HEK293 (cell line): ENCODE measurements around the gene HSD17B1.

ENCODE experiments used
- FEZF1 ChIP-seq: fragments of 450-650 bp; formaldehyde crosslinking; IDR thresholded peaks from 2 replicates; pipeline ENCODE4 v1.5.1; 2016; ENCODE audit warnings: missing biosample characterization, missing genetic modification characterization
- HOXA7 ChIP-seq: sonication (generic); formaldehyde crosslinking; IDR thresholded peaks from 2 replicates; pipeline ENCODE4 v1.8.1; 2022; ENCODE audit warnings: missing genetic modification reagents, borderline replicate concordance
- HOXC10 ChIP-seq: sonication (generic); formaldehyde crosslinking; IDR thresholded peaks from 2 replicates; pipeline ENCODE4 v1.8.1; 2023; ENCODE audit warnings: mild to moderate bottlenecking, missing genetic modification reagents
- IKZF3 ChIP-seq: fragments of 450-650 bp; IDR thresholded peaks from 2 replicates; pipeline ENCODE4 v1.5.0; 2018; ENCODE audit warnings: missing biosample characterization, mild to moderate bottlenecking, missing genetic modification characterization, moderate library complexity
- MYNN ChIP-seq: fragments of 450-650 bp; formaldehyde crosslinking; IDR thresholded peaks from 2 replicates; pipeline ENCODE4 v1.5.1; 2016; ENCODE audit warnings: missing biosample characterization, missing genetic modification characterization, borderline replicate concordance
- OSR2 ChIP-seq: fragments of 450-650 bp; formaldehyde crosslinking; IDR thresholded peaks from 2 replicates; pipeline ENCODE4 v1.5.1; 2016; ENCODE audit warnings: missing biosample characterization, missing genetic modification characterization
- PRDM10 ChIP-seq: fragments of 450-650 bp; formaldehyde crosslinking; IDR thresholded peaks from 2 replicates; pipeline ENCODE4 v1.5.1; 2016; ENCODE audit warnings: missing biosample characterization, missing genetic modification characterization
- SCRT2 ChIP-seq: fragments of 450-650 bp; formaldehyde crosslinking; IDR thresholded peaks from 2 replicates; pipeline ENCODE4 v1.5.1; 2016; ENCODE audit warnings: missing biosample characterization, missing genetic modification characterization
- TSHZ1 ChIP-seq: fragments of 450-650 bp; formaldehyde crosslinking; IDR thresholded peaks from 2 replicates; pipeline ENCODE4 v1.5.1; 2016; ENCODE audit warnings: missing biosample characterization, missing genetic modification characterization, borderline replicate concordance
- YY1 ChIP-seq: fragments of 450-650 bp; formaldehyde crosslinking; IDR thresholded peaks from 2 replicates; pipeline ENCODE4 v1.5.1; 2018; ENCODE audit warnings: missing biosample characterization, missing genetic modification characterization
- ZBTB8A ChIP-seq: fragments of 450-650 bp; formaldehyde crosslinking; IDR thresholded peaks from 2 replicates; pipeline ENCODE4 v1.5.1; 2016; ENCODE audit warnings: missing biosample characterization, missing genetic modification characterization
- ZNF202 ChIP-seq: fragments of 450-650 bp; formaldehyde crosslinking; IDR thresholded peaks from 2 replicates; pipeline ENCODE4 v1.5.1; 2016; ENCODE audit warnings: missing biosample characterization, missing genetic modification characterization, borderline replicate concordance
- ZNF394 ChIP-seq: fragments of 450-650 bp; formaldehyde crosslinking; IDR thresholded peaks from 2 replicates; pipeline ENCODE4 v1.5.1; 2016; ENCODE audit warnings: missing biosample characterization, missing genetic modification characterization, mild to moderate bottlenecking, moderate library complexity, borderline replicate concordance
- ZNF561 ChIP-seq: fragments of 450-650 bp; IDR thresholded peaks from 2 replicates; pipeline ENCODE4 v1.5.1; 2018; ENCODE audit warnings: missing biosample characterization, missing genetic modification characterization, borderline replicate concordance
- ZNF600 ChIP-seq: fragments of 450-650 bp; formaldehyde crosslinking; IDR thresholded peaks from 2 replicates; pipeline ENCODE4 v1.5.1; 2016; ENCODE audit warnings: missing biosample characterization, missing genetic modification characterization
- ZNF623 ChIP-seq: fragments of 450-650 bp; formaldehyde crosslinking; IDR thresholded peaks from 2 replicates; pipeline ENCODE4 v1.5.1; 2016; ENCODE audit warnings: missing biosample characterization, missing genetic modification characterization
- ZNF677 ChIP-seq: fragments of 450-650 bp; IDR thresholded peaks from 2 replicates; pipeline ENCODE4 v1.5.0; 2018; ENCODE audit warnings: missing biosample characterization, mild to moderate bottlenecking, missing genetic modification characterization, moderate library complexity
- ZNF707 ChIP-seq: fragments of 450-650 bp; formaldehyde crosslinking; IDR thresholded peaks from 2 replicates; pipeline ENCODE4 v1.5.1; 2016; ENCODE audit warnings: missing biosample characterization, missing genetic modification characterization
- ZNF777 ChIP-seq: fragments of 450-650 bp; formaldehyde crosslinking; IDR thresholded peaks from 2 replicates; pipeline ENCODE4 v1.5.1; 2017; ENCODE audit warnings: missing biosample characterization, missing genetic modification characterization, borderline replicate concordance
- ZNF791 ChIP-seq: fragments of 450-650 bp; formaldehyde crosslinking; IDR thresholded peaks from 2 replicates; pipeline ENCODE4 v1.5.1; 2016; ENCODE audit warnings: missing biosample characterization, missing genetic modification characterization
- ZSCAN23 ChIP-seq: fragments of 450-650 bp; formaldehyde crosslinking; IDR thresholded peaks from 2 replicates; pipeline ENCODE4 v1.5.1; 2016; ENCODE audit warnings: missing biosample characterization, missing genetic modification characterization
- ZSCAN30 ChIP-seq: fragments of 450-650 bp; IDR thresholded peaks from 2 replicates; pipeline ENCODE4 v1.5.1; 2018; ENCODE audit warnings: missing biosample characterization, mild to moderate bottlenecking, missing genetic modification characterization, moderate library complexity
- TF ChIP-seq, protein P1 (sequence below): fragments of 450-650 bp; formaldehyde crosslinking; IDR thresholded peaks from 2 replicates; pipeline ENCODE4; 2016; ENCODE audit warnings: missing biosample characterization, missing genetic modification characterization
- TF ChIP-seq, protein P2 (sequence below): fragments of 450-650 bp; formaldehyde crosslinking; IDR thresholded peaks from 2 replicates; pipeline ENCODE4 v1.5.1; 2016; ENCODE audit warnings: missing biosample characterization, missing genetic modification characterization
- TF ChIP-seq, protein P3 (sequence below): fragments of 450-650 bp; formaldehyde crosslinking; IDR thresholded peaks from 2 replicates; pipeline ENCODE4 v1.5.1; 2016; ENCODE audit warnings: missing biosample characterization, missing genetic modification characterization
- TF ChIP-seq, protein P4 (sequence below): fragments of 450-650 bp; formaldehyde crosslinking; IDR thresholded peaks from 2 replicates; pipeline ENCODE4 v1.5.1; 2017; ENCODE audit warnings: missing biosample characterization, missing genetic modification characterization

Gene HSD17B1

DNA sequence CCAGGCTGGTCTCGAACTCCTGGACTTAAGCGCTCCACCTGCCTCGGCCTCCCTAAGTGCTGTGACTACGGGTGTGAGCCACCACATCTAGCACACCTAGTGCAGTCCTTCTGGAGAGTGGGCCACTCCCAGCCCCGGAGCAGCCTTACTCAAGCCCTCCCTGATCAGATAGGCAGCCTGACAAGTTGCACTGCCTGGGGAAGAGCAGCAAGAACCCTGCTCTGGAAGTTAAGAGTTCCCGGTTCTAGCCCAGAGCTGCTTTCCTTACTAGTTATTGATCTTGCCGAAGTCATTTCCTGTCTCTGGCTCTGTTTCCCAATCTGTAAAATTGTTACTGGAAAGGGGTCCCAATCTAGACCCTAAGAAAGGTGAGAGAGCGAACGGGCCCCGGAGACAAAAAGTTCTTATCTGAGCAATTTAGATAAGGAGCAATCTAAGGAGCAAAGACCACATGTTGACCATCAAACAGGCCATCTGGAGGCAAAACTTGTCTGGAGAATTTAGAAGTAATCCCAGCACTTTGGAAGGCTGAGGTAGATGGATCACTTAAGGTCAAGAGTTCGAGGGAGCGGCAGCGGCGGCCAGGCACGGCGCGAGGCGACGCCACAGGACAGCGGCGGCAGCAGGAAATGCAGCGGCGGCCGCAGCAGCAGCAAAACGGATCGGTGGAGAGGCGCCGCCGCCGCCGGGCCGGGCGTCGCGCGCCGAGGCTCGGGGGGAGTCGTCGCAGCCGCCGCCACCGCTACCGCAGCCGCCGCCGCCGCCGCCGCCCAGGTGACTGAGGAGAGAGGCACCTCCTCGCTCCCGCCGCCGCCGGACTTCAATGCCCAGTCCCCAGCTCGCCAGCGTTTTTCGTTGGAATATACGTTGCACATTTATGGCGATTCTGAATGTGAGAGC, 21.0 kb upstream of the HSD17B1 start (continued):
- TF ChIP-seq, protein P1, sequence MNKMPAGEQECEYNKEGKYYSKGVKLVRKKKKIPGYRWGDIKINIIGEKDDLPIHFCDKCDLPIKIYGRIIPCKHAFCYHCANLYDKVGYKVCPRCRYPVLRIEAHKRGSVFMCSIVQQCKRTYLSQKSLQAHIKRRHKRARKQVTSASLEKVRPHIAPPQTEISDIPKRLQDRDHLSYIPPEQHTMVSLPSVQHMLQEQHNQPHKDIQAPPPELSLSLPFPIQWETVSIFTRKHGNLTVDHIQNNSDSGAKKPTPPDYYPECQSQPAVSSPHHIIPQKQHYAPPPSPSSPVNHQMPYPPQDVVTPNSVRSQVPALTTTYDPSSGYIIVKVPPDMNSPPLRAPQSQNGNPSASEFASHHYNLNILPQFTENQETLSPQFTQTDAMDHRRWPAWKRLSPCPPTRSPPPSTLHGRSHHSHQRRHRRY (tag by site-specific recombination): no peak
- TF ChIP-seq PRDM10 (tag by site-specific recombination) (no peak), FEZF1 (tag by site-specific recombination) (peak; percentile 55), HOXA7 (CRISPR knock-in tag) (no peak), ZNF791 (no peak), SCRT2 (tag by site-specific recombination) (no peak), YY1 (tag by site-specific recombination) (no peak), HOXC10 (CRISPR knock-in tag) (no peak), ZSCAN23 (tag by site-specific recombination) (no peak), OSR2 (tag by site-specific recombination) (0 out of 2 replicates have a peak, but pooled peaks have one; percentile 19), ZNF394 (tag by site-specific recombination) (no peak), ZNF561 (tag by site-specific recombination) (peak; percentile 71; the same call in 1 of the 2 replicates), IKZF3 (tag by site-specific recombination) (peak; percentile 80), ZNF600 (tag by site-specific recombination) (peak; percentile 57), ZNF202 (no peak), ZBTB8A (peak; percentile 19; the same call in 1 of the 2 replicates), MYNN (tag by site-specific recombination) (no peak), ZNF623 (tag by site-specific recombination) (no peak), ZNF777 (tag by site-specific recombination) (no peak), ZSCAN30 (tag by site-specific recombination) (0 out of 2 replicates have a peak, but pooled peaks have one; percentile 37), ZNF677 (tag by site-specific recombination) (0 out of 2 replicates have a peak, but pooled peaks have one; percentile 26), TSHZ1 (tag by site-specific recombination) (no peak), ZNF707 (tag by site-specific recombination) (no peak)
- TF ChIP-seq, protein P2, sequence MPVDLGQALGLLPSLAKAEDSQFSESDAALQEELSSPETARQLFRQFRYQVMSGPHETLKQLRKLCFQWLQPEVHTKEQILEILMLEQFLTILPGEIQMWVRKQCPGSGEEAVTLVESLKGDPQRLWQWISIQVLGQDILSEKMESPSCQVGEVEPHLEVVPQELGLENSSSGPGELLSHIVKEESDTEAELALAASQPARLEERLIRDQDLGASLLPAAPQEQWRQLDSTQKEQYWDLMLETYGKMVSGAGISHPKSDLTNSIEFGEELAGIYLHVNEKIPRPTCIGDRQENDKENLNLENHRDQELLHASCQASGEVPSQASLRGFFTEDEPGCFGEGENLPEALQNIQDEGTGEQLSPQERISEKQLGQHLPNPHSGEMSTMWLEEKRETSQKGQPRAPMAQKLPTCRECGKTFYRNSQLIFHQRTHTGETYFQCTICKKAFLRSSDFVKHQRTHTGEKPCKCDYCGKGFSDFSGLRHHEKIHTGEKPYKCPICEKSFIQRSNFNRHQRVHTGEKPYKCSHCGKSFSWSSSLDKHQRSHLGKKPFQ (tag by site-specific recombination): peak; percentile 56
- TF ChIP-seq, protein P3, sequence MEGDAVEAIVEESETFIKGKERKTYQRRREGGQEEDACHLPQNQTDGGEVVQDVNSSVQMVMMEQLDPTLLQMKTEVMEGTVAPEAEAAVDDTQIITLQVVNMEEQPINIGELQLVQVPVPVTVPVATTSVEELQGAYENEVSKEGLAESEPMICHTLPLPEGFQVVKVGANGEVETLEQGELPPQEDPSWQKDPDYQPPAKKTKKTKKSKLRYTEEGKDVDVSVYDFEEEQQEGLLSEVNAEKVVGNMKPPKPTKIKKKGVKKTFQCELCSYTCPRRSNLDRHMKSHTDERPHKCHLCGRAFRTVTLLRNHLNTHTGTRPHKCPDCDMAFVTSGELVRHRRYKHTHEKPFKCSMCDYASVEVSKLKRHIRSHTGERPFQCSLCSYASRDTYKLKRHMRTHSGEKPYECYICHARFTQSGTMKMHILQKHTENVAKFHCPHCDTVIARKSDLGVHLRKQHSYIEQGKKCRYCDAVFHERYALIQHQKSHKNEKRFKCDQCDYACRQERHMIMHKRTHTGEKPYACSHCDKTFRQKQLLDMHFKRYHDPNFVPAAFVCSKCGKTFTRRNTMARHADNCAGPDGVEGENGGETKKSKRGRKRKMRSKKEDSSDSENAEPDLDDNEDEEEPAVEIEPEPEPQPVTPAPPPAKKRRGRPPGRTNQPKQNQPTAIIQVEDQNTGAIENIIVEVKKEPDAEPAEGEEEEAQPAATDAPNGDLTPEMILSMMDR (tag by site-specific recombination): peak; percentile 41; the same call in 1 of the 2 replicates
- TF ChIP-seq, protein P4, sequence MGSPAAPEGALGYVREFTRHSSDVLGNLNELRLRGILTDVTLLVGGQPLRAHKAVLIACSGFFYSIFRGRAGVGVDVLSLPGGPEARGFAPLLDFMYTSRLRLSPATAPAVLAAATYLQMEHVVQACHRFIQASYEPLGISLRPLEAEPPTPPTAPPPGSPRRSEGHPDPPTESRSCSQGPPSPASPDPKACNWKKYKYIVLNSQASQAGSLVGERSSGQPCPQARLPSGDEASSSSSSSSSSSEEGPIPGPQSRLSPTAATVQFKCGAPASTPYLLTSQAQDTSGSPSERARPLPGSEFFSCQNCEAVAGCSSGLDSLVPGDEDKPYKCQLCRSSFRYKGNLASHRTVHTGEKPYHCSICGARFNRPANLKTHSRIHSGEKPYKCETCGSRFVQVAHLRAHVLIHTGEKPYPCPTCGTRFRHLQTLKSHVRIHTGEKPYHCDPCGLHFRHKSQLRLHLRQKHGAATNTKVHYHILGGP: no peak
